Measurements from ENCODE around the gene PRTG.
"Not testable (repeated sequence)": the region's sequence is repeated elsewhere in the genome, so short reads cannot be mapped to it uniquely, and the experiment has no call there.

PRTG gene

DNA sequence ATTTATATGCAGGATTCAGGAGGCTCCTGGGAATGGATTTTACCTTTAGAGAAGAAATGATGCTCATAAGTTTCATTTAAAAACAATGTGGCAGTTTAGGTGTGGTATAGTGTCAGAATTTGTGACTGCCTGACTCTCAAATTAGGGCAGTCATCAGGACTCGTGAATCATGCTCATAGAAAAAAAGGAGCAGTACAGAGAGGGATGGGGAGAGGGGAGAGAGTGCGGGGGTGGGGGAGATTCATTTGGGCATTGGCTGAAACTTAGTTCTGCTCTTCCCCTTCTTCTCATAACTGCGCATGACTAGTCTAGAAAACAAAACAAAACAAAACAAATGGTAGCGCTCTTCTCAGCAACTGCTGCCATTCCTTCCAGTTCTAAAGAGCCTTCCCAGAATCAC is 44.3 kb downstream of the PRTG start:
- no peak for DNase-seq

DNA sequence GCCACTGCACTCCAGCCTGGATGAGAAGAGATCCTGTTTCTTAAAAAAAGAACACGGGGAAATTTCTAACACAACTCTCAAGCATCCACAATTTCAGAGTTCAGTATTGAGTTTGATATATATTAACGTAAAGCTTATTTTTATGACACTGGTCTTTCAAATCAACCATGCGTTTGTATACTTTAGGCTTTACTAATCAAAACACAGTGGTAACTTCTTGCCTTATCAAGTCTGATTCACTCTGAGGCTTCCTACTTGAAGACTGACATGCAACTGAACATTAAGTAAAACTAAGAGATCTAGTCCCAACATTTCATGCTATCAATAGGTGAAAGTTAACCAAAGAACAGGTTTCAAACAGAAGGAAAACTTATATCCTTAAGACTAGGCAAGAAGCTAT is 46.7 kb downstream of the PRTG start:
- no peak for DNase-seq

DNA sequence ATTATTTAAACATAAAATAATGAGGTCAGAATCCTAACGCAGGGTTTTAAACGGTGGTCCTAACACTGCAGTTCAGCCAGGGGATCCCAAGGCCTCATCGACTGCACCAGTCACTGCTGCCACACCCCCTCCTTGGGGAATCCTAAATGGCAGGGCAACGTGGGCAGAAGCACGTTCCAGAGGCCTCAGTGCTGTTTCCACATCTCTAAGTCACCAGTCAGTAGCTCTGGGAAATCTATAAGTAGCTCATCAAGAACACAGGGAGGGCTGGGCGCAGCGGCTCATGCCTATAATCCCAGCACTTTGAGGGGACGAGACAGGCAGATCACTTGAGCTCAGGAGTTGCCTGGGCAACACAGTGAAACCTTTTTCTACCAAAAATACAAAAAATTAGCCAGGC is 47.5 kb downstream of the PRTG start:
- DNase-seq = no peak

DNA sequence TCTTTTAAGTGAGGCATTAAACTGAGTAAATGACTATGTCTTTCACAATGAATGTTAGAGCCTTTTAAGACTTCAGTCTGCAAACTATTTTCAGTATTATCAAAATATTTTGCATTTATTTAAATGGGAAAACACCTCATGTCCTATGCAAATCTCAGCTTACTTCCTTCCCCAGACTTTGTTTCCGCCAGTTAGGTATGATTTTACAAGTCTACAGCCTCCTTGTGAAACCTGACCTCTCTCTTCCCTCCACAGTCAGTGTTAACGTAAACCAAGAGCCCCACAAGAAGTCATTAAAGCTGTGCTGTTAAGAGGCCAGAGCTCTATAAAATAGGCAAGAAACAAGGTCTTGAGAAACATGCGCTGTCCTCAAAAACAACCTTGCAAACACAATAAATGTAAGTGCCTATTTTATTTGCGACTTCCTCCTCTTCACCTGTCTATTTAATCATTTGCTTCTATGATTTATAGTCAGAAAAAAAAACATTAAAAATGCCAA is 48.3 kb downstream of the PRTG start:
- no peak for DNase-seq

DNA sequence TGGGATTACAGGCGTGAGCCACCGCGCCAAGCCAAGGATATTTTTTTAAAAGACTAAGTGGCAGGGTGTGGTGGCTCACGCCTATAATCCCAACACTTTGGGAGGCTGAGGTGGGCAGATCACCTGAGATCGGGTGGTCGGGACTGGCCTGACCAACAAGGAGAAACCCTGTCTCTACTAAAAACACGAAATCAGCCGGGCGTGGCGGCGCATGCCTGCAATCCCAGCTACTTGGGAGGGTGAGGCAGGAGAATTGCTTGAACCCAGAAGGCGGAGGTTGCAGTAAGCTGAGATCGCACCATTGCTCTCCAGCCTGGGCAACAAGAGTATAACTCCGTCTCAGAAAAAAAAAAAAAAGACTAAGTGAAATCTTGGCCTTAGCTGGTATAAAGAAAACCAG is 49.8 kb downstream of the PRTG start:
- DNase-seq = not testable (repeated sequence)

DNA sequence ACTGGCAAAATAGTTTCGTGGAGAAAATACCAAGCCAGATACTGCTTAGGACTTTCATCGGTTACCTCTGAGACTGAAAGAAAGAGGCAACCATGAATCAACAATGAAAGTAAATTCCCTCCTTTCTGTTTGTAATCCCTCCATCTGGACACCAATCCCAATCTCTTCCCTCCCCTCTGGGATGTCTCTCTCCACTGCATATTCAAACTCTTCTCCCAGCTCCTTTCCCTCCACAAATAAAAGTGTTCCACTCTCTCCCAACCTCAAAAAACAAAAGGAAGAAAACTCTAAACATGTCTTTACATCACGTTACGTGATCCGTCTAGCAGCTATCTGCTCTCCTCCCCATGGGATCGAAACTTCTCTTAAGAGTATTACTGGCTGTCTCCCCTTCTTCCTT is 55.2 kb downstream of the PRTG start:
- no peak for DNase-seq

DNA sequence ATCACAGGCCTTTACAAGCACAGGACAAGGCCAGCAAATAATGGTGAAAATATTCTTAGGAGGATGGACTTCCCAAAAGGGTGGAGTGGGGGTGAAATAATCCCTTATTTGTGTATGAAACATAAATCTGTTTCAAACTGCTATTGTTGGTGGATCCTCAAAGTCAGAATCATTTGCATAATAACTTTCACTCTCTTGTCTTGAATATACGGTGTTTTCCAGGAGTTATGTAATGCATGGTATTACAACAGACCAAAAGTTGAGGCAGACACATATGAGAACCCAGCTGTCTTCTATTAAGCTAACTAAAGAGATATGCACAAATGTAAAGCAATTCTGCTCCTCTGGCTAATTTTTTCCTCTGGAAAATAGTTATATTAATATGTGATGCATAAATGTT is 57.7 kb downstream of the PRTG start:
- no peak for DNase-seq

DNA sequence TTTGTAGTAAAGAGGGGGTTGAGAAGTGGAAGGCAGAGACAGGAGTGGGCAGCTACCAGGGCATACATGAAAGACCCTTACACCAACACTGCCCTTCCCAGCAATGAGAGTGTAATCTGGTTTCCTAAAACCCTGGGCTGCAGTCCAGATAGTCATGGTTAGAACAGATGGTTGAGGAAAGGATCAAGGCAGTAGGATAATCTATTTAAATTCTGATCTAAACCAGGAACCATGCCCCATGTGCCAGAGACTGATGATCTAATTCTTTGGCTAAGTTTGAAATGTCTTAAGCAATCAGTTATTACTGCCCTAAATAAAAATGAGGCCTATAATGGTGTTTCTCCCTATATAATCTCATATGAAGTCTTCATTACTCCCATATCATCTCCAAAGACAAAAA is 59.6 kb downstream of the PRTG start:
- DNase-seq = no peak

DNA sequence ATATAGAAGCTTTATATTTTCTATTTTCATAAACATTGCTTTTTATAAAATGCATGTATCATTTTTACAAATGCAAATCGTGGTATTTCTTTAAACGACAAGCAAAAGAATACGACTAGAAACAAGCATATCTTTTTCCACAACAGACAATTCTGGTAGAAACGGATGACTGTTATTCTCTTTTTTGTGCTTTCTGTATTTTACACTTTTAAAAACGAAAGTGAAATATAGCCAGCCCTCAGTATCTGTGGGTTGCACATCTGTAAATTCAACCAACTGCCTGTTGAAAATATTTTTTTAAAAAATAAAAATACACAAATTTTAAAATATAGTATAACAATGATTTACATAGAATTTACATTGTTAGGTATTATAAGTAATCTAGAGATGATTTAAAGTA is 61.3 kb downstream of the PRTG start:
- no peak for DNase-seq

DNA sequence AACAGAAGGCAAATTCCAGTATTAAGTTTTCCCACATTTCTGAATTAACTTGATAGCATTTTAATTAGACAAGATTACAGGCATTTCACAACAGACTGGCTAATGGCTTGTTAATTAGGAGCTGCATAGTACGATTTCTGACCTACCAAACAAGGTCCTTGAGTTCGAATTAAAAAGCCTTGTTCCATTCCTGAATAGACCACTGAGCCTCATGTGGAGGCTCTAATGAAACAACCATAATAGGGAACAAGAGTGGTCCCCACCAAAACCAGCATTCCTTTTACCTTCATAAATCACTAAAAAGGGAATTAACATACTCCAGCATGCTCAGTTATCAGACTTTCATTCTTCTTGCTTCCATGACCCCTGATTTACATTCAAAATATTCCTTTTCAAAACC is 66.4 kb downstream of the PRTG start:
- DNase-seq = no peak

DNA sequence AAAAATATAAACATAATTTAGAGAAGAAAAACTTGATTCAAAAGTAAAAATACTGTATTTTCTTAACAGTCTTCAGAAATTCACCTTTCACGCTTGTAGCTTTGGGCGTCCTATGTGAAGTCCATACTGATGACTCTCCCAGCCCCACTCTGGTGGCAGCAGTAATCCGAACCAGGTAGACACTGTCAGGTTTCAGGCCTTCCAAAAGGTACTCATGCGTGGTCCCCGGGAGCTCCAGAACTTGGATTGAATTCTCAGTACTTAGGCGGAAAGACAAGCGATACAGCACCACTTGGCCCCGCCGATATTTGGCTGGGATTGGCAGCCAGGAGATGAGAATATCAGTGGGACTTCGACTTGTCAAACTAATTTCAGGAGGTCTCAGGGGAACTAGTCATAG is 69.7 kb downstream of the PRTG start:
- DNase-seq = no peak

DNA sequence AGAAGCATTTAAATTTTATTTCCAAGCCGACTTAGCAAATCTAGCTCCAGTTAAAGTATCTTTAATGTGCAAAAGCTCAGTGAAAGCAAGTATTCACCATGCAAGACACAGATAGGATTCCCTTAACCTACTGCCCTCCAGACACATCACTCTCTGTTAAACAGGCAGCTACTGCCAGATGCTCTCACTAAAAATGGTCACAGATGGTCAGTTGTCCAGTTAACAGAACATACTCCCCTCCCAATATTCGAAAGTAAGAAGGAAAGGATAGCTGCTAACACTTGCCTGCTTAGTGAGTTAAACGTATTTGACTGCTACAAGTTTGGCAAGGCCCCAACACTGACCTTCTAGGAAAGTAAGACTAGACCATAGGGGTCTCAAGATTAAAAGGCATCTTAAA is 73.7 kb downstream of the PRTG start:
- DNase-seq = no peak

DNA sequence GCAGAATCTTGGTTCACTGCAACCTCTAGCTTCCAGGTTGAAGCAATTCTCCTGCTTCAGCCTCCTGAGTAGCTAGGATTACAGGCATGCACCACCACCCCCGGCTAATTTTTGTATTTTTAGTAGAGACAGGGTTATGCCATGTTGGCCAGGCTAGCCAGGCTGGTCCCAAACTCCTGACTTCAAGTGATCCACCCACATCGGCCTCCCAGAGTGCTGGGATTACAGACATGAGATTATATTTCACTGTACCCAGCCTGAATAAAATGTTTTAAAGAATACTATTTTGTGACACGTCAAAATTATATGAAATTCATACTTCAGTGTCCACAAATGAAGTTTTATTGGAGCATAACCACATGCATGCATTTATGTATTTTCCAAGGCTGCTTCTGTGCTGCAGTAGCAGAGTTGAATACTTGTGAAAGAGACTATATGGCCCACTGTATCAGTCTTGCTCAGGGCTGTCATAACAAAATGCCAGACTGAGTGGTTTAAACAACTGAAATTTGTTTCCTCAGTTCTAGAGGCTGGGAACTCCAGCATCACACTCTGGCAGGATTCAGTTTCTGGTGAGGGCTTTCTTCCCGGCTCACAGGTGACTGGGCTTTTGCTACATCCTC is 77.2 kb downstream of the PRTG start:
- no peak for DNase-seq

DNA sequence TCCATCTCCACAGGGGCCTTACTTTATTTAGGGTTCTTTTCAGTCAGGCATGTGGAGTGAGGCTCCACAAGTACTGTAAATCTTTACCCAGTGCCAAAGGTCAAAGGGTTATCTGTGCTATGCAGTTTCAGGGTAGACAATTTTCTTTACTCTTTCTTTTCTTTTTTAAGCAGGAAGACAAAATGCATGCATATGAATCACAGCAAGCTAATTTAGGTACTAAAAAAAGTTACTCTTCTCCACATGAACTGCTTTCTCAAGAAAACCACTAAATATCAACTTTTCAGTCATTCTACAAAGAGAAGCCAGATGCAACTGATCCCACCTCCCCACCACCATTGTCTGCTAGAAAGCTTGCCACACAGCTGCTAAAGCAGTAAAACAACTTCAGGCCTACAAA is 81.5 kb downstream of the PRTG start:
- no peak for DNase-seq

DNA sequence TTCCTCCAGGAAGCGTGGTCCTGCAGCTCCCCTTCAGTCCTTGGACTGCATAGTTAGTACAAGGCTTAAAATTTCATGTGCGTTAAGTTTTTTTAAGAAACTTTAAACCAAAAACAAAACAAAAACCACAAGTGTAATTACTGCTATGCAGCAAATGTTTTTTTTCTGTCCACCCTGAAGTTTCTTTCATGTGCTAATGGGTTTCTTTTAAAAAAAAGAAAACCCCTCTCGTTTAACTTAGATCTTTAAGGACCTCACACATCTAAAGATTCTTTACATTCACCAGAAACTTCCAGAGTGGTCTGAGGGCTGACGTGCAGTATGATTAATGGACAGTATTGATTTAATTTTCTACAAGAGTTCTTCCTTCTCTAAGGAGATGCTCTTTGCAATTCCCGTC is 82.8 kb downstream of the PRTG start:
- DNase-seq = no peak

DNA sequence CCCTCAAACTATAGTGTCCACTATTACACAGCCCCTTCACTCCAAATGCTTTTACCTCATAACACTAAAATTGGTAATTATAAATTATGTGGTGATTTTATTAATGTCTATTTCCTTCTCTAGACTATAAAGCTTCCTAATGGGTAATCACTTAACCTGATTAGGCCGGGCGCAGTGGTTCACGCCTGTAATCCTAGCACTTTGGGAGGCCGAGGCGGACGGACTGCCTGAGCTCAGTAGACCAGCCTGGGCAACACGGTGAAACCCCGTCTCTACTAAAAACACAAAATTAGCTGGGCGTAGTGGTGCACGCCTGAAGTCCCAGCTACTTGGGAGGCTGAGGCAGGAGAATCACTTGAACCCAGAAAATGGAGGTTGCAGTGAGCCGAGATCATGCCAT is 83.5 kb downstream of the PRTG start:
- no peak for DNase-seq

DNA sequence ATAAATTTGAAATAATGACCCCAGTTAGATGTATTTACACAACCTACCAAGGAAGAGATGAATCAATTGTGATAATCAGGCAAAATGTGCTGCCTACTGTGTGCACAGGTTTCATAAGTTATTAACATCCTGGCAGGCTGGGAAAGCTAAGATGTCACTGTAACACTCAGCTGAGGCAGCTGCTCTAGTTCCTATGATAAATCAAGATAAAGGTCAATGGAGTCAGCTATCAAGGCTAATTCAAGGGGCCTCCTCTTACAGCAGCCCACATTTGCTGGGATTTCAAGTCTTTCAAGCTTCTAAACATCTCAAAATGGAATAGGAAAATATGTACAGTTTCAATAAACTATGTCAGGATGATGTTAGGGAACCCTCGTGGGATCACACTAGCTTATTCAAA is 84.1 kb downstream of the PRTG start:
- no peak for DNase-seq

DNA sequence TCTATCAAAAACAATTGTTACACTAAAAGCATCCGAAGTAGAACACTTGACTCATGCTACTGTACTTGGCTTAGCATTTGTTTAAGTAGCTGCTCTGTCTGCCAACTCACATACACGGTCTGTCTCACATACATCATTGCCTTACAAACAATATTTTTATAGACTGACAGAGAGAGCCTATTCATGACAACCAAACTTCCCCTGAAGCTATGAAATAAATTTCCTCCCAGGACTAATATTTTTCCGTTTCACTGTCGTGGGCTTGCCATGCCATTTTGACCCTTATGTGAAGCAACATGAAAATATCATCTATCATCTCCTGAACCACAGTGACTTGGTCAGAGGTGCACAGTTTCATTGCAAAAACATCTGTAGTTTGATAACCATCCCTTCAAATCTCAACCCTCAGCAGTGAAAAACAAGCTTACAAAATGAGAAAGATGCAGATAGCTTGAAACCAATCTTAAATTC is 88.4 kb downstream of the PRTG start:
- DNase-seq = no peak

DNA sequence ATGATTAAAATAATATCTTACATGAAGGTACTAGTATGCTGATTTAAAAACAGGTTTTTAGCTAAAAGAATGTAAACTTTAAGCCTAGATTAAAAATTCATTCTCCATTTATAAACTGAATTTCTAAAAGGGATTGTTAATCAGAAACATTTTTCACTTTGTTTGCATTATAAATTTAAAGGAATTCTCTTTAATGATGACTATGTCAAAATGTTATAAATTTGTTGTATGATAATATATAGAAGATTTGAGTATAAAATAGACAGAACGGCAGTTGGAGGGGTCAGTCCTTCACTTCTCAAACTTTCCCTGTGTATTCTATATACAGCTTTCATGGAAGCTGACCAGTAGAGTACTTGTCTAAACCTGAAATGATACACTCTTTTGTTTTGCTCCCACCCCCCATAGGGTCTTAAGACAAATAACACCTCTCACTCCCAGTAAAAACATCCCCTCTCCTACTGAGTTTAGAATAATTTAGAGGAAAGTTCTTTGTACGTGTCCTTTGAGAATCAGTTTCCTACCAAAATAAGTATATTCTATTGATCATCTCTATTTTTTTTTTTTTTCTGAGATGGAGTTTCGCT is 90.0 kb downstream of the PRTG start:
- no peak for DNase-seq

DNA sequence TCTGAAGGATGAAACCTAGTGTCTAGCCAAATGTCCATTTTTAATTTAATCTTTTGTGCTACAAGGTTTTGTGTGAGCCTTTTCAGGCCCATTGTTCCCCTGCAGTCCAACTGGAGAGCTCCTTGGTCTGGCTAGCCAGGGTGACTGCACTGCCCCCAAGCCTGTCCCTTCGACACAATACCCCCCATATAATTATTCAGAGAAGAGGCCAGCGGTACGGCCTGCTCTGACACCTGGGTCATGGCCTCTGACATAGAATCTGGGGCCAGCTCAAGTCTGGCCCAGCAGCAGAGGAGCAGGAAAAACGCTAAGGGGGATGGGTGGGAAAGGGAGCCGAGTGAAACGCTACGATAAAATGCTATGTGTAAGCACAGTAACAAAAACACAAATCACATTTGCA is 90.6 kb downstream of the PRTG start:
- no peak for DNase-seq

DNA sequence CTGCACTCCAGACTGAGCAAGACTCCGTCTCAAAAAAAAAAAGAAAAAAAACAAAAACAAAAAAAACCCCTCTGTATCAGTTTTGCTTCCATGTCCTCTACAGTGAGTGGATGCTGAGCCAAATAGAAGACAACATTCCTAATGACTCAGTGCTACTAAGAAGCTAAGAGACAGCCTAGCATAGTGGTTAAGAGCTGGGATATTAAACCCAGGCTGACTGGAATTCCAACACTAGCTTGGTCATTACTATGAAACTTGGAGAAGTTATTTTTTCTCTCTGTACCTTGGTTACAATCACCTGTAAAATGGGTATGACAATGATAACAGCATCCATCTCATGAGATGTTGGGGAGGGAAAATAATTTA is 93.9 kb downstream of the PRTG start:
- DNase-seq = no peak

DNA sequence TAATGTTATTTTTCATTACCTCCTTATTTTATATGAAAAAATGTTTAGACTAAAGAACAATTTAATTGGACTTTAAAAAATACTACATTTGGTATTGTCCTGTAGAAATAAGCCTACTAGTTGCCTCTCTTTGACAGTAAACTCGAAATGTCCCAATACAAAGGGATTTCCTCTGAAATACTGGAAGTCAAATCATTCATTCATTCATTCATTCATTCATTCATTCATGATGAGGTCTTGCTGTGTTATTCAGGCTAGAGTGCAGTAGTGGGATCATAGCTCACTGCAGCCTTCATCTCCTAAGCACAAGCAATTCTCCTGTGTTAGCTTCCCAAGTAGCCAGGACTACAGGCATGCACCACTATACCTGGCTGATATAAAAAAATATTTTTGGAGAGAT is 104.2 kb downstream of the PRTG start:
- DNase-seq = no peak

DNA sequence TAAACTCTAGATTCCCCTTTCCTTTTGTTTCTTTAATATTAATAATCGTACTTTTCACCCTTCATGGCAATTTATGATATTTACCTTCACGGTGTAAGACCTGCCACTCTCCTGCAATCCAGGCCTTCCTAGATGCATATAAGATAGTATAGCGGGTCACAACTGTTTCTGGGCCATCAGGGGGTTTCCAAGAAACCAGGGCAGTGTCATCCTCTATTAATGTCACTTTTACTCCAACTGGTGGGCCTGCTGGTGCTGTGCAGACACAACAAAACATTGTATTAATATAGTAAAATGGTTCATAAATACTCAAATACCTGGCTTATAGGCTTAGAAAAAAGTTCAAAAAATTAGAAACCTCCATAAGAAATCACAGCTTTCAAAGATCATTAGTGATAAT is 105.9 kb downstream of the PRTG start:
- no peak for DNase-seq

DNA sequence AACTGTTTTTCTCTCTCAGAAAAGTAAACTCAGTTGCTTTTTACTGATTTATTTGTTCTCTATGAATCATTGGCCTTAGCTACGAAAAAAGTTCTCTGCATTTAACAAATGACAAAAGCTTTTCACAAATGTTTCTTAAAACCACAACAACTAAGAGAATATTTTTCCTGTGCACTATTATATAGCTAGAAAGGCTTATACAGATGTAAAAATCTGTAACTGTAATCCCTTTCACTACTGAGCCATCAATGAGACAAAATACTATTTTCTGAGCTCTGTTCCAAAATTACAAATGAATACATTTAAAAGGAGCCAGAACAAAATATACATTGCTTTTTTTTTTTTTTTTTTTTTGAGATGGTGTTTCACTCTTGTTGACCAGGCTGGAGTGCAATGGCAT is 109.2 kb downstream of the PRTG start:
- DNase-seq = no peak

DNA sequence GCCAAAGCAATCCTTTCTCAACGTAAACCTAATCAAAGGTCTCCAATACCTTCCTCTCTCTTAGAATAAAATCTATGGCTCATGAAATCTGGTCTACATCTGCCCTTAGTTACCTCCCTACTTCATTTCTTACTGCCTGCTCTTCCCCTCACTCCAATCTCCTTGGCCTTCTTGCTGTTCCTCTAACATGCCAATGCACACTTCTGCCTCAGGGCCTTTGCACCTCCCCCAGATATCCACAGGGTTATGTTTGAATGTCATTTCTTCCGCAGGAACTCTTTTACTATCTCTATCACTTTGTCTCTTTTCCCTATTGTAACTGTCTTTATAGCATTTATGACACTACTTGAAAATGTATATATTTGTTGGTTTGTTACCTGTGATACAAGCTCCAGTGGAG is 110.5 kb downstream of the PRTG start:
- DNase-seq = no peak
